Measurements from ENCODE around the gene ASRGL1.
"Not testable (repeated sequence)": the region's sequence is repeated elsewhere in the genome, so short reads cannot be mapped to it uniquely, and the experiment has no call there.

ASRGL1 gene

GRCh38 chr11:62352355-62353336 lies 15.4 kb downstream of the ASRGL1 start:
- DNase-seq (ENCODE audit: low read depth): no peak

- DNase-seq (ENCODE audit: low read depth): no peak
Observed at GRCh38 chr11:62353841-62354240, 16.6 kb downstream of the ASRGL1 start.

- no peak for DNase-seq (ENCODE audit: low read depth)
Observed at GRCh38 chr11:62358273-62358672, 21.0 kb downstream of the ASRGL1 start.

- DNase-seq (ENCODE audit: low read depth): no peak
Observed at GRCh38 chr11:62359475-62359874, 22.2 kb downstream of the ASRGL1 start.

GRCh38 chr11:62360685-62361084 lies 23.4 kb downstream of the ASRGL1 start:
- no peak for DNase-seq (ENCODE audit: low read depth)

GRCh38 chr11:62368861-62369477 lies 31.7 kb downstream of the ASRGL1 start:
- DNase-seq (ENCODE audit: low read depth): not testable (repeated sequence)

- peak; percentile 21 for DNase-seq (ENCODE audit: low read depth)
Observed at GRCh38 chr11:62370743-62371440, 33.6 kb downstream of the ASRGL1 start.

- no peak for DNase-seq (ENCODE audit: low read depth)
Observed at GRCh38 chr11:62372871-62373270, 35.6 kb downstream of the ASRGL1 start.

GRCh38 chr11:62373464-62374119 lies 36.3 kb downstream of the ASRGL1 start:
- no peak for DNase-seq (ENCODE audit: low read depth)

GRCh38 chr11:62374801-62375200 lies 37.6 kb downstream of the ASRGL1 start:
- DNase-seq (ENCODE audit: low read depth): no peak

GRCh38 chr11:62378459-62379063 lies 41.3 kb downstream of the ASRGL1 start:
- DNase-seq (ENCODE audit: low read depth): not testable (repeated sequence)

- not testable (repeated sequence) for DNase-seq (ENCODE audit: low read depth)
Observed at GRCh38 chr11:62379586-62379985, 42.3 kb downstream of the ASRGL1 start.

GRCh38 chr11:62380821-62381245 lies 43.6 kb downstream of the ASRGL1 start:
- peak; percentile 12 for DNase-seq (ENCODE audit: low read depth)

- DNase-seq (ENCODE audit: low read depth): no peak
Observed at GRCh38 chr11:62383822-62384221, 46.6 kb downstream of the ASRGL1 start.

GRCh38 chr11:62386083-62386482 lies 48.8 kb downstream of the ASRGL1 start:
- not testable (repeated sequence) for DNase-seq (ENCODE audit: low read depth)

GRCh38 chr11:62387381-62387780 lies 50.1 kb downstream of the ASRGL1 start:
- no peak for DNase-seq (ENCODE audit: low read depth)

GRCh38 chr11:62388999-62389398 lies 51.8 kb downstream of the ASRGL1 start:
- no peak for DNase-seq (ENCODE audit: low read depth)

- DNase-seq (ENCODE audit: low read depth): no peak
Observed at GRCh38 chr11:62390237-62390636, 53.0 kb downstream of the ASRGL1 start.

- DNase-seq (ENCODE audit: low read depth): no peak
Observed at GRCh38 chr11:62390722-62391121, 53.5 kb downstream of the ASRGL1 start.

- no peak for DNase-seq (ENCODE audit: low read depth)
Observed at GRCh38 chr11:62391642-62392425, 54.6 kb downstream of the ASRGL1 start.

GRCh38 chr11:62392506-62392905 lies 55.3 kb downstream of the ASRGL1 start:
- no peak for DNase-seq (ENCODE audit: low read depth)

Measured in T-helper 22 cell (primary cell).